AG08396 (cell line): ENCODE results near the gene NFILZ.
A peak's percentile ranks its signal among the peaks of the same experiment; 100 is the strongest.

Experiments
- DNase-seq: peaks from one replicate; pipeline ENCODE4 v3.0.0; 2012; ENCODE audit warnings: low spot score, mixed read lengths

Gene NFILZ

DNA sequence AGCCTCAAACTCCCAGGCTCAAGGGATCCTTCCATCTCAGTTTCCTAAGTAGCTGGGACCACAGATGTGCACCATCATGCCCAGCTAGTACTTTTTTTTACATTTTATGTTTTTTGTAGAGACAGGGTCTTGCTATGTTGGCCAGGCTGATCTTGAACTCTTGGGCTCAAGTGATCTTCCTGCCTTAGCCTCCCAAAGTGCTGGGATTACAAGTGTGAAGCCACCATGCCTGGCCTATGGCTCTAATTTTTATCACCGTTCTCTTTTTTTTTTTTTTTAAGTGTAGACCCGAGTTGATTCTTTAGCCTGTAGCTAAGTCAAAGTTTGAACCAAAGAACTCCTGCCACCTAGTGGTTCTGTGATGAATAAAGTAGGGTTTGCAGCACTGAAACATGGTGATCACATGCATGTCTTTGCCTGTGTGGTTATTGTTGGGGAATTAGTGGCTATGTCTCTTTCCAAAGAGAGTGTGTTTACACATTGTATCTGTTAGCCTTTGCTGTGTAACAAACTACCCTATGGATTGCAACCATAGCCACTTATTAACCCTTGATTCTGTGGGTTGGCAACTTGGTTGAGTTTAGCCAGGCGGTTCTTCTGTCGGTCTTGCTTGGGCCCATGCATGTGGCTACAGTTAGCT lies 11.6 kb downstream of the NFILZ start:
- DNase-seq: peak; percentile 59

GRCh38 chr19:8642561-8642960 lies 12.1 kb downstream of the NFILZ start:
- no peak for DNase-seq

- no peak for DNase-seq
Observed at GRCh38 chr19:8643860-8644653, 13.6 kb downstream of the NFILZ start.

DNA sequence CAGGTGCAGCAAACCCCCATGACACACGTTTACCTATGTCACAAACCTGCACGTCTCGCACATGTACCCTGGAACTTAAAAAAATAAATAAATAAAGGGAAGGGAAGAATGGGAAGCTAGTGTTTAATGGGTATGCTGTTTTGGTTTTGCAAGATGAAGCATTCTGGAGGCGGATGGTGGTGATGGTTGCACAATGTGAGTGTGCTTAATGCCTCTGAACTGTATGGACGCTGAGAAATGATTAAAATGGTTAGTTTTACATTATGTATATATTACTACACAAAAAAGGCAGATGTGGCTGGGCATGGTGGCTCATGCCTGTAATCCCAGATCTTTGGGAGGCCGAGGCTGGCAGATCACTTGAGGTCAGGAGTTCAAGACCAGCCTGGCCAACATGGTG lies 17.8 kb downstream of the NFILZ start:
- DNase-seq: no peak

DNA sequence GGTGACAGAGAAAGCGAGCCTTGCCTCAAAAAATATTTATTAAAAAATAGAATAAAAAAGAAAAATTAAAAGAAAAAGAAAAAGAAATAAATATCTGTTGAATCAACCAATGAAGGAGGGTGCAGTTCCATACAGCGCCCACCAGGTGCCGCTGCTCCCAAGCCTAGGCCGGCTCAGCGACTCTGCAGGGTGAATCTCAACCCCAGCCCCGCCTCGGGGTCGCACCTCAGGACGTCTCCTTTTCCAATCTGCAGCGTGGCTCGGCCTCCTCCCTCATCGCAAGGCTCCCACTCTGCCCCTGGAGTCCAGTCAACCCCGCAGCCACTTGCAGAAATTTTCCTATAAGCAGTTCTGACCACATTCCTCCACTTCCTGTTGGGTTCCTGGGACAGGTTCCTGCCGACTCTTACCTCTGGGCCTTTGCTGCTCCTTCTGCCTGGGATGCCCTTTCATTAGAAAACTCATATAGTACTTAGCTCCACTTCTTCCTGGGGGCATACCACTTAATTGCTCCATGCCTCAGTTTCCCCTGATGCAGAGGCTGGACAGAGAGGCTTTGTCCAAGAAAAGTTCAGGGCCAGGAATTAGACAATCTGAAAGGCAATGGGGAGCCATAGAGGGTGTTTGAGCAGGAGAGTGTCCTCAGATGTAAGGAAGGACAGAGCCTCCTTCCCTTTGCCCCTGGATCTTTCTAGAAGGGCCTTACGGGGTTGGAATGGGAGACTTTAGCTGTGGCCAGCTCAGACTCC lies 24.3 kb downstream of the NFILZ start:
- DNase-seq: peak; percentile 79

DNA sequence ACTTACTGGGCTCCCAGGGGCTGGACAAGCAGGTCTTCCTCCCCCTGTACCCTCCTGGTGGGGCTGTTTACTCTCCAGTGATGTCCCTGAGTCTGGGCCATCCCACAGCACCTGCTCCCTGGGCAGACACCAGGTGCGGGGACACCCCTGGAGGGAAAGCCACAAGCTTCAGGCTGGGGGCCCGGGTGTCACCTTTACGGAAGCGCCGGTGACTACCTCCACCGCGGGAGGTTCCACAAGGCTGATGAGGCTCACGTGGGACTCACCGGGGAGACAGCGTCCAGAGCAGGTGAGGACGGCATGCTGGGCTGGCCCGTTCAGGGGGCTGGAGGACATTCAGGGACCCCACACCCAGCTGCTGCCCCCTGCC lies 24.9 kb downstream of the NFILZ start:
- DNase-seq: no peak

GRCh38 chr19:8657869-8658268 lies 27.4 kb downstream of the NFILZ start:
- DNase-seq: no peak

GRCh38 chr19:8659905-8660304 lies 29.5 kb downstream of the NFILZ start:
- no peak for DNase-seq

GRCh38 chr19:8662263-8662662 lies 31.8 kb downstream of the NFILZ start:
- no peak for DNase-seq

DNA sequence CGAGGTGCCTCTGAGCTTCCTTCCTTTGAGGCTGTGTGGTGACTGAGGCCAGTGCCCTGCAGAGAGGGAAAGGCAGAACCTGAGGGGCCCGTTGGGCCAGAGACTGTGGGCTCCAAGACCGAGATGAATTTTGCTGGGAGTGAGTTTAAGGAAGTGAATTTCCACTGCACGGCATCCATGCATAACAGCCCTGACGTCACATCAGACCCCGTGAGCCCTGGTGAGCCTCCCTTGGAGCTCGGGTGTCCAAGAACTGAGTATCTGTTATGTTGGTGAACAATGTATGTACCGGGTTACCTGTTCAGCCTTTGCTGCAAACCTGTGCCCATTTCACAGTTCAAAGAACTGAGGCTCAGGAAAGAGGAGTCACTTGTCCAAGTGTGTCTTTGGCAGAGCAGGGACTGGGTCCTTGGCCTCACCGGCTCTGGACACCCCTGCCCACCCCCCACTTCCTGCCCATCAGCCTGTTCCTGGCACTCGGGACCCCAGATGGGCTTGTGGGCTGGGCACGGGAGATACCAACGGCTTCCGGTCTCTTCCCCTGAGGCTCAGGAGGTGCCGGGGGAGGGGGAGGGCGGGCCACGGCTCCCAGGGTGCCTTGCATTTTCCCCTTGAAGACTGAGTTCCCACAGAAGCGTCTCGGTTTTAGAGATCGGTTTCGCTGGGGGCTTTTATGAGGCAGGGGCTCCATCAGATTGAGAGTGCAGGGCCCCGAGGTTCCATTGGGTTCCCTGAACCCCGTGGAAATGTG lies 33.7 kb downstream of the NFILZ start:
- DNase-seq: no peak

- no peak for DNase-seq
Observed at GRCh38 chr19:8664671-8665057, 34.2 kb downstream of the NFILZ start.

DNA sequence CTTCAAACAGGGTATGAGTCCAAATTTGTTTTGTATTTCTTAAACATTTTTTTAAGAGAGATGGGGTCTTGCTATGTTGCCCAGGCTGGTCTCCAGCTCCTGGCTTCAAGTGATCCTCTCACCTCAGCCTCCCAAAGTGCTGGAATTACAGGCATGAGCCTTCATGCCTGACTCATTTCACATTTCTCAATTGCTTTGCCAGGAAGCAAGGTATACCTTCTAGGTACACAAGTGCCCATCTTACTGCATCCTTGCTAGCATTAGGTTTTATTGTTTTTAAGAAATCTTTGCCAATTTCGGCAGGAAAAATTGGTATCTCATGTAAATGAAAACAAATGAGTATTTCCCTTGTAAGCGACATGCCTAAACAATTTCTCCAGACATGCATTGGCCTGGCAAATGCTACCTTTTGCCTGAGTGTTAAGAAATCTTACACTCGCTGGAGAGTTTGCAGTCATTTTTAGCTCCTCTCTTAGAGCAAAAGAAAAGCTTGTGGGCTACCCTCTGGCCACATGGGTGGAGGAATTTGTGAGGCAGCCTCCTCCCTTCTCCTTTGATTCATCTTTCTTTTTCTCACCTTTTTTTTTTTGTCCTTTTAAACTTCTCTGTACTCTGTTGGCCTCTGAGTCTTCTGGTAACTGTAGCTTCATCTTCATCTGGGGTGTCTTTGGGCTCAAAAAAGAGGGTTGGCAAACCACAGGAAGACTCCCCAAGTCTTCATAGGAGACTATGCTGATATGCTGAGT lies 35.2 kb downstream of the NFILZ start:
- no peak for DNase-seq

DNA sequence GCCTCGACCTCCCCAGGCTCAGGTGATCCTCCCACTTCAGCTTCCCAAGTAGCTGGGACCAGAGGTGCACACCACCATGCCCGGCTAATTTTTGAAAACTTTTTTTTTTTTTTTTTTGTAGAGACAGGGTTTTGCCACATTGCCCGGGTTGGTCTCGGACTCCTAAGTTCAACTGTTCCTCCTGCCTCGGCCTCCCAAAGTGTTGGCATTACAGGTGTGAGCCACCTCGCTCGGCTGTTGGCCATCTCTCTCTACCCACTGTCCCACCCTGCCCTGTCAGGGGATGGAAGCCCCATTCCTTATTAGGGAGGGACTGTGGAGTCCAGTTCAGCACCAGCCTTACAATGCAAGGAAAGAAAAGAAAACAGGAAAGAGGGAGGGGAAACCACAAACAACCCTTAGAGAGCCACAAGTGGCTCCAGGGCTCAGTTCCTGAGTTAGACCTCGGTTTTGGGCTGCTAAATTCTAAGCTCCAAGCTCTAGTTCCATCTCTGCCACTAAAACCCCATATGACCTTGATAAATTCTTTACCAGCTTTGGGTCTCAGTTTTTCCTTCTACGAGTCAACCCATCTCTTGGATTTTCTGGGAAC lies 36.5 kb downstream of the NFILZ start:
- no peak for DNase-seq

GRCh38 chr19:8673276-8673891 lies 43.0 kb downstream of the NFILZ start:
- no peak for DNase-seq

DNA sequence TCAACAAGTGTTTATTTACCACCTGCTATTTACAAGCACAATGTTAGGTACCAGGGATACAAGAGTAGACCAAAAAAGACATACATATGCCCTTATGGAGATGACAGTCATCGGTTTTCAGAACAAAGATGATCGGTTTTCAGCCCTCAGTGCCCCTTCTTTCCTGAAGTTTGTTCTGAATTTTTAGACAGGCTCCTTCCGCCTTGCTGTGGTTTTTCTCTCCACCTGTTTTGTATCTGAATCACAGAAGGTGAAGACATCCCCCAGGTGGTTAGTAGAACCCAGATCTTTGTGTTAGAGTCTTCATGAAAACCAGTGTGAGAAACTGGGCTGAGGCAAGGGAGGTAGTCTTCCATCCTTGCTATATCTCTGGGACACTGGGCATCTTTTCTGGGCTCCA lies 44.6 kb downstream of the NFILZ start:
- DNase-seq: no peak

DNA sequence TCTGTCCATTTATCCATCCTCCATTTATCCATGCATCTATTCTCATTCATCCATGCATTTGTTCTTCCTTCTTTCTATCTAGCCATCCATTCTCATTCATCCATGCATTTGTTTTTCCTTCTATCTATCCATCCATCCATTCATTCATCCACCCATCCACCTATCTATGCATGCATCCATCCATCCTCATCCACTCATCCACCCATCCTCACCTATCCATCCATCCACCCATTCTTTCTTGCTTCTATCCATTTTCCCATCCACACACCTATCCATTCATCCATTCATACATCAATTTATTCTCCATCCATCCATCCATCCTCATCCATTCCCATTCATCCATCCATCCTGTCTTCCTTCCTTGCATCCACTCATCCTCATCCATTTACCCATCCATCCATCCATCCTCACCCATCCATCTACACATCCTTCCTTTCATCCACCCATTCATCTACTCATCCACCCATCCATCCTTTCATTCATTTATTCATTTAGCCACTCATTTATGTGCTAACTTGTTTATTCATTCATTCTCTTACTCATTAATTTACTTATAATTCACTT lies 47.9 kb downstream of the NFILZ start:
- no peak for DNase-seq
